A549 treated with GW870086 at 1 μM for 4 hours (cell line): ENCODE results near the gene GPR171. TPM values are rescaled to one million over a fixed set of nuclear protein-coding genes. Genes with fewer than 3 reads are reported as not detected.

Source experiments
- total RNA-seq: library from RNA; stranded (reverse); fragments of 200-300 nt; extraction: Qiagen RNA extraction; gene quantifications from 5 replicates; pipeline ENCODE4 v1.2.3, GENCODE V29; 2022; ENCODE audit warnings: low read depth

GPR171 gene
- not detected in 5 replicates for total RNA-seq

DNA sequence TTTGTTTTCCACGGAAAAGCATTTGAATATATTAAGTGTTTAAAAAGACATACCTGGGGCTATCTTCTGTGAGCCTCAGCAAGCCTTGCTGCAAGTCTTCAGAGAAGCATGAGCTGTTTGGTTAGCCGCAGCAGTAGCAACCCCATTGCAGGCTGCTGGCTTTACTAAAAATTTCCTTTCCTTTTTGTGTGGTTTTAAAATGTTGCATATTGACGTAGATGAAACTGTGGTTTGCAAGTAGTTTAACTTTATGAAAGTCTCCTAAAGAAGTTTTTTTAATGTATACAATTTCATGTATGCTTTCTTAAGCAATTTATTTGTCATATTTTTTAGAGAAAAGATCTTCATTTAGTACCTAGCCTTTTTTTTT is at the start of gene GPR171:
TSS of gene GPR171 (minus strand) at position 166 of the 370 bp plus-strand sequence. CDS start 3,830 bp downstream, outside the sequence.

Other genes with a start within 250 kb of the GPR171 start
- not detected in 5 replicates for gene CLRN1, start 230.5 kb downstream of the GPR171 start, total RNA-seq
- 0.33 to 0.69 TPM (median 0.65 TPM) in 5 replicates for gene MED12L, start 117.6 kb downstream of the GPR171 start, total RNA-seq
- gene P2RY14, start 75.3 kb upstream of the GPR171 start, total RNA-seq, result not detected in 5 replicates
- 2.1 to 2.5 TPM (median 2.3 TPM) in 5 replicates for gene GPR87, start 113.6 kb upstream of the GPR171 start, total RNA-seq
- gene P2RY13, start 126.3 kb upstream of the GPR171 start, total RNA-seq, result not detected in 5 replicates
- not detected in 5 replicates for gene P2RY12, start 181.5 kb upstream of the GPR171 start, total RNA-seq